K562 (cell line): ENCODE measurements around the gene RIPOR1. TPM values are rescaled to one million over a fixed set of nuclear protein-coding genes. Genes with fewer than 3 reads are reported as not detected.
A peak's percentile ranks its signal among the peaks of the same experiment; 100 is the strongest.

Source experiments
- ATF3 ChIP-seq, 2 experiments: fragments of 450-650 bp in 1 of 2; sonication (generic) in 1 of 2; formaldehyde crosslinking in 1 of 2; IDR thresholded peaks in 1 of 2; conservative IDR thresholded peaks in 1 of 2; 2 replicates each; pipeline versions ENCODE4 v1.6.1 to v1.8.1; 2016 to 2023; ENCODE audit warnings: mild to moderate bottlenecking in 2 of 2, moderate library complexity in 2 of 2, inconsistent platforms in 1 of 2, missing genetic modification reagents in 1 of 2
- CUX1 ChIP-seq: fragments of 200-800 bp; sonication (Bioruptor generic); IDR thresholded peaks from 2 replicates; pipeline ENCODE4 v1.6.1; 2016; ENCODE audit warnings: missing genetic modification characterization, missing compliant biosample characterization
- ELK3 ChIP-seq: fragments of 450-650 bp; formaldehyde crosslinking; IDR thresholded peaks from 2 replicates; pipeline ENCODE4 v1.4.0; 2020; ENCODE audit warnings: mild to moderate bottlenecking
- ETV5 ChIP-seq: sonication (generic); formaldehyde crosslinking; IDR thresholded peaks from 2 replicates; pipeline ENCODE4 v1.4.0; 2020; ENCODE audit warnings: low read depth, mild to moderate bottlenecking, missing genetic modification reagents
- ETV6 ChIP-seq, 3 experiments: fragments of 150-350 bp in 1 of 3; sonication (generic) in 1 of 3; formaldehyde crosslinking in 1 of 3; IDR thresholded peaks; 2 replicates each; pipeline versions ENCODE4 v1.6.1 to v1.8.0; 2014 to 2022; ENCODE audit warnings: borderline replicate concordance in 2 of 3, low read depth in 2 of 3, antibody characterized with exemption in 1 of 3, low read length in 1 of 3, mild to moderate bottlenecking in 1 of 3, missing genetic modification reagents in 1 of 3
- HDAC6 ChIP-seq: IDR thresholded peaks from 2 replicates; pipeline ENCODE4 v1.6.1; 2012; ENCODE audit warnings: low read depth, mild to moderate bottlenecking, control low read depth, inconsistent platforms, low read length, moderate library complexity
- HDAC8 ChIP-seq: fragments of 450-650 bp; IDR thresholded peaks from 2 replicates; pipeline ENCODE4 v1.6.1; 2016; ENCODE audit warnings: mild to moderate bottlenecking, missing genetic modification characterization, moderate library complexity, missing compliant biosample characterization
- HOXB6 ChIP-seq: fragments of 250-450 bp; sonication (Bioruptor Pico); IDR thresholded peaks from 2 replicates; pipeline ENCODE4 v1.5.1; 2022; ENCODE audit warnings: mild to moderate bottlenecking, borderline replicate concordance
- KAT7 ChIP-seq: sonication (generic); formaldehyde crosslinking; IDR thresholded peaks from 2 replicates; pipeline ENCODE4 v1.8.0; 2022; ENCODE audit warnings: missing genetic modification reagents, mild to moderate bottlenecking, borderline replicate concordance
- KDM1A ChIP-seq, 2 experiments: fragments of 450-650 bp; IDR thresholded peaks; 2 replicates each; pipeline ENCODE4 v1.6.1; 2016; ENCODE audit warnings: mild to moderate bottlenecking in 2 of 2
- NCOA2 ChIP-seq, 2 experiments: fragments of 450-650 bp; IDR thresholded peaks; 2 replicates each; pipeline ENCODE4 v1.6.1; 2018; ENCODE audit warnings: mild to moderate bottlenecking in 2 of 2, moderate library complexity in 1 of 2; ENCODE audit not compliant: partially characterized antibody in 2 of 2
- NR2C2 ChIP-seq, 2 experiments: fragments of 200-800 bp in 1 of 2; sonication (Bioruptor generic) in 1 of 2; sonication (generic) in 1 of 2; formaldehyde crosslinking in 1 of 2; IDR thresholded peaks; 2 replicates each; pipeline versions ENCODE4 v1.6.1 to v1.8.0; 2016 to 2022; ENCODE audit warnings: mild to moderate bottlenecking in 1 of 2, missing compliant biosample characterization in 1 of 2, missing genetic modification characterization in 1 of 2, missing genetic modification reagents in 1 of 2
- RBM34 ChIP-seq: fragments of 200-400 bp; formaldehyde crosslinking; IDR thresholded peaks from 2 replicates; pipeline ENCODE4 v1.6.1; 2018; ENCODE audit warnings: low read length, borderline replicate concordance; ENCODE audit not compliant: insufficient read depth
- RBM39 ChIP-seq: fragments of 200-400 bp; formaldehyde crosslinking; optimal IDR thresholded peaks from 2 replicates; pipeline ENCODE3; 2018; ENCODE audit warnings: low read depth, low read length
- RFX1 ChIP-seq: fragments of 450-650 bp; IDR thresholded peaks from 2 replicates; pipeline ENCODE4 v1.6.1; 2016; ENCODE audit warnings: mild to moderate bottlenecking, moderate library complexity
- SMARCC2 ChIP-seq: fragments of 450-650 bp; IDR thresholded peaks from 2 replicates; pipeline ENCODE4 v1.6.1; 2017; ENCODE audit warnings: antibody characterized with exemption, moderate library complexity, mild to moderate bottlenecking, low read depth
- SPI1 ChIP-seq: IDR thresholded peaks from 2 replicates; pipeline ENCODE4 v1.6.1; 2011; ENCODE audit warnings: low read depth, low read length, control low read depth, borderline replicate concordance
- YBX1 ChIP-seq: fragments of 450-650 bp; IDR thresholded peaks from 2 replicates; pipeline ENCODE4 v1.7.1; 2016; ENCODE audit warnings: mild to moderate bottlenecking
- ZNF780A ChIP-seq: fragments of 250-450 bp; sonication (Bioruptor Pico); IDR thresholded peaks from 2 replicates; pipeline ENCODE4 v1.5.0; 2021; ENCODE audit warnings: mild to moderate bottlenecking
- polyA plus RNA-seq, 8 experiments: library from polyadenylated mRNA; depleted of rRNA in 4 of 8; stranded (reverse) in 5 of 8; unstranded in 3 of 8; fragments of >200 nt; fragmentation: Nextera tagmentation in 2 of 8; fragmentation: Illumina TruSeq in 1 of 8; extraction: Ambion mirVana in 2 of 8; extraction: Trizol in 1 of 8; gene quantifications; 2 replicates each; pipeline versions ENCODE4 v1.2.1 to v1.2.3, GENCODE V29; 2011 to 2014; ENCODE audit warnings: inconsistent platforms in 1 of 8, missing spikeins in 1 of 8
- total RNA-seq, 7 experiments: library from RNA; depleted of rRNA in 6 of 7; stranded (reverse); fragments of >200 nt in 6 of 7; fragmentation: Illumina TruSeq in 2 of 7; extraction: Trizol in 2 of 7; gene quantifications; 2 replicates each; pipeline versions ENCODE4 v1.2.1 to v1.2.3, GENCODE V29; 2011 to 2021; ENCODE audit warnings: low replicate concordance in 1 of 7

RIPOR1 gene
- total and polyA plus RNA-seq, 9 of the 15 experiments (the other 6 are each of a cell fraction or from before 2014, with no cell fraction given) = 0.36 to 31.1 (median 3.0) TPM

- TF ChIP-seq CUX1 (CRISPR knock-in tag) (no peak), NR2C2 (CRISPR knock-in tag; IDR thresholded peaks at IDR 0.05) (peak; percentile 56; the same call in 1 of the 2 replicates), NR2C2 (tag; IDR thresholded peaks at IDR 0.05) (no peak), SMARCC2 (no peak), ELK3 (no peak), YBX1 (no peak), KDM1A (IDR thresholded peaks at IDR 0.05) (no peak), RBM39 (no peak), SPI1 (no peak), HDAC8 (tag) (no peak), NCOA2 (IDR thresholded peaks at IDR 0.05; ENCODE audit: partially characterized antibody in 2 of 2) (no peak), ETV5 (CRISPR knock-in tag) (0 out of 2 replicates have a peak, but pooled peaks have one; percentile 33), HOXB6 (CRISPR knock-in tag) (no peak), ATF3 (IDR thresholded peaks at IDR 0.05) (no peak), ATF3 (CRISPR knock-in tag; conservative IDR thresholded peaks at IDR 0.05) (no peak), ETV6 (IDR thresholded peaks at IDR 0.05; ENCODE audit: borderline replicate concordance in 1 of 2, low read depth in 2 of 2, low read length in 1 of 2) (no peak), ETV6 (CRISPR knock-in tag; IDR thresholded peaks at IDR 0.05; ENCODE audit: borderline replicate concordance) (peak; percentile 67; the same call in 1 of the 2 replicates), RFX1 (no peak), HDAC6 (no peak), RBM34 (0 out of 2 replicates have a peak, but pooled peaks have one; percentile 66), ZNF780A (CRISPR knock-in tag) (no peak), KAT7 (CRISPR knock-in tag) (peak; percentile 98)
These were observed 34.5 kb downstream of the RIPOR1 start (continued) for GRCh38 chr16:67562918-67563707.
